Lower leg skin (tissue), 3 donors: ENCODE results near the gene ITPRID2.

Experiments used
- POLR2A ChIP-seq, 2 donors: fragments of 450-650 bp; IDR thresholded peaks; one replicate each; pipeline ENCODE4 v1.6.1; 2016 to 2017; ENCODE audit warnings: antibody characterized with exemption in 2 of 2, mild to moderate bottlenecking in 1 of 2, moderate library complexity in 1 of 2
- TF ChIP-seq, protein P1 (sequence below), 3 donors: fragments of 450-650 bp; IDR thresholded peaks; one replicate each; pipeline ENCODE4 v1.5.1; 2016; ENCODE audit warnings: antibody characterized with exemption in 3 of 3, mild to moderate bottlenecking in 3 of 3, moderate library complexity in 2 of 3

DNA sequence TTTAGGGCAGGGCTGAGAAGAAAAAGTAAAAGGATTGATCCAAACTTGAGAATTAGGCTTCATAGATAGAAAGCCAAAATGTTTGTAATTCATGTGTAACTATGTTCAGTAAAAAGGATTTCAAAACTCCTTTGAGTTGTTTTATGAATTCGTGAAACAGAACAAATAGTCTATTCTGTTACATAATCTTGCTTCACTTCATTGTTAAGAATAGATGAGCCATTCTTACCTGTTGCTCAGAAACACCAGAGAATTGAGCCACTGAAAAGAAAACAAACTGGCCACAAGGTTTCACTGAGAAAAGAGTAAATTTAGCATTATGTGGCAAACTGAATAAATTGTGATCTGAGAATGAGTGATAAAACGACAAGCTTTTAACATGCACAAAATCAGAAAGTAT is 4.5 kb upstream of the ITPRID2 start:
- TF ChIP-seq, protein P1, sequence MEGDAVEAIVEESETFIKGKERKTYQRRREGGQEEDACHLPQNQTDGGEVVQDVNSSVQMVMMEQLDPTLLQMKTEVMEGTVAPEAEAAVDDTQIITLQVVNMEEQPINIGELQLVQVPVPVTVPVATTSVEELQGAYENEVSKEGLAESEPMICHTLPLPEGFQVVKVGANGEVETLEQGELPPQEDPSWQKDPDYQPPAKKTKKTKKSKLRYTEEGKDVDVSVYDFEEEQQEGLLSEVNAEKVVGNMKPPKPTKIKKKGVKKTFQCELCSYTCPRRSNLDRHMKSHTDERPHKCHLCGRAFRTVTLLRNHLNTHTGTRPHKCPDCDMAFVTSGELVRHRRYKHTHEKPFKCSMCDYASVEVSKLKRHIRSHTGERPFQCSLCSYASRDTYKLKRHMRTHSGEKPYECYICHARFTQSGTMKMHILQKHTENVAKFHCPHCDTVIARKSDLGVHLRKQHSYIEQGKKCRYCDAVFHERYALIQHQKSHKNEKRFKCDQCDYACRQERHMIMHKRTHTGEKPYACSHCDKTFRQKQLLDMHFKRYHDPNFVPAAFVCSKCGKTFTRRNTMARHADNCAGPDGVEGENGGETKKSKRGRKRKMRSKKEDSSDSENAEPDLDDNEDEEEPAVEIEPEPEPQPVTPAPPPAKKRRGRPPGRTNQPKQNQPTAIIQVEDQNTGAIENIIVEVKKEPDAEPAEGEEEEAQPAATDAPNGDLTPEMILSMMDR (IDR thresholded peaks at IDR 0.05), result no peak
- TF ChIP-seq POLR2A (IDR thresholded peaks at IDR 0.05), result no peak
